Stimulated activated CD4-positive, alpha-beta T cell treated with anti-CD3 and anti-CD28 coated beads, Interleukin-12 subunit alpha, Interleukin-12 subunit beta, amount 100 ng/mL, for 4 hours (primary cell): ENCODE measurements around the gene FOXK1.

Experiments used
- DNase-seq: peaks from one replicate; pipeline ENCODE4 v3.0.0-alpha.2; 2020

Gene FOXK1

GRCh38 chr7:4745971-4746919 is 64.2 kb downstream of the FOXK1 start:
- no peak for DNase-seq

GRCh38 chr7:4747013-4747412 is 64.9 kb downstream of the FOXK1 start:
- DNase-seq, result no peak

GRCh38 chr7:4747746-4748145 is 65.7 kb downstream of the FOXK1 start:
- no peak for DNase-seq

- no peak for DNase-seq
These were observed 66.2 kb downstream of the FOXK1 start for GRCh38 chr7:4748231-4748681.

GRCh38 chr7:4749363-4749762 is 67.3 kb downstream of the FOXK1 start:
- DNase-seq, result no peak

- no peak for DNase-seq
These were observed 67.7 kb downstream of the FOXK1 start for GRCh38 chr7:4749798-4750197.

DNA sequence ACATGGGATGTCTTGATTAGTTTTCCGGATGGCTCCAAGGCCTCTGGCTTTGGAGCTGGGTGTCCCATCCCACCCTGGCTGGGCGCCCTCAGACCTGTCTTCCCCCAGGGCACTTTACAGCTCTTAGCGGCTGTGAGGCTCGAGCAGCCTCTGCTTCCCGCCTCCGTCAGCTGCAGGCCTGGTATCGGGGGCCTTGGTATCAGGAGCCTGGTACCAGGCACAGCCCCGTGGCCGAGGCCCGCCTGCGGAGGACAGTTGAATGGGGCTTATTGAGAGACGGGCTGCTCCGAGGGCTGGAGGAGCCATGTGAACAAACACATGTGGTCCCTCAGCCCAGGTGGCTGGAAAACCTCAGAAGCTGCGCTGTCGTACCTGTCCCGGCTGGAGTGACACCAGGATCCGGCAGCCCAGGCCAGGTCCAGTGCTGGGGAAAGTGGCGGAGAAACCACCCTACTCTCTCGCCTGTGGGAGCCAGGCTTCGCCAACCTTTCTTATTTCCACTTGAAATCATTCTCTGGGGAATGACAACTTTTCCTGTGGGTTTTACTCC is 69.4 kb downstream of the FOXK1 start:
- no peak for DNase-seq

GRCh38 chr7:4753598-4754432 is 71.7 kb downstream of the FOXK1 start:
- peak; percentile 86 for DNase-seq

GRCh38 chr7:4754433-4755010 is 72.4 kb downstream of the FOXK1 start:
- DNase-seq, result no peak

GRCh38 chr7:4755045-4755444 is 73.0 kb downstream of the FOXK1 start:
- DNase-seq, result no peak

GRCh38 chr7:4758111-4758510 is 76.0 kb downstream of the FOXK1 start:
- DNase-seq, result no peak

GRCh38 chr7:4758791-4759190 is 76.7 kb downstream of the FOXK1 start:
- DNase-seq, result no peak

- DNase-seq, result no peak
These were observed 77.1 kb downstream of the FOXK1 start for GRCh38 chr7:4759211-4759610.

DNA sequence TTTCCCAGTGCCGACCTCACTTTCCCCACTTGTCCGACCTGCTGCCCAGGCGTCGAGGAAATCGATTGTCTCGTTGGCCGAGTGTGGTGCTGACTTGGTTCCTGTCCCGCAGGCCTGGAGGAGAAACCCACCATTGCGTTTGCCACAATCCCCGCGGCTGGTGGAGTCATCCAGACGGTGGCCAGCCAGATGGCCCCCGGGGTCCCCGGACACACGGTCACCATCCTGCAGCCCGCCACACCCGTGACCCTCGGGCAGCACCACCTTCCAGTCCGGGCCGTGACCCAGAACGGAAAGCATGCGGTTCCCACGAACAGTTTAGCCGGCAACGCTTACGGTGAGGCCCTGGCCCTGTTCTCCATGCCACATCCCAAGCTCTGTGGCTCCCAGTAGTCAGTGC is 78.9 kb downstream of the FOXK1 start:
- DNase-seq, result no peak

DNA sequence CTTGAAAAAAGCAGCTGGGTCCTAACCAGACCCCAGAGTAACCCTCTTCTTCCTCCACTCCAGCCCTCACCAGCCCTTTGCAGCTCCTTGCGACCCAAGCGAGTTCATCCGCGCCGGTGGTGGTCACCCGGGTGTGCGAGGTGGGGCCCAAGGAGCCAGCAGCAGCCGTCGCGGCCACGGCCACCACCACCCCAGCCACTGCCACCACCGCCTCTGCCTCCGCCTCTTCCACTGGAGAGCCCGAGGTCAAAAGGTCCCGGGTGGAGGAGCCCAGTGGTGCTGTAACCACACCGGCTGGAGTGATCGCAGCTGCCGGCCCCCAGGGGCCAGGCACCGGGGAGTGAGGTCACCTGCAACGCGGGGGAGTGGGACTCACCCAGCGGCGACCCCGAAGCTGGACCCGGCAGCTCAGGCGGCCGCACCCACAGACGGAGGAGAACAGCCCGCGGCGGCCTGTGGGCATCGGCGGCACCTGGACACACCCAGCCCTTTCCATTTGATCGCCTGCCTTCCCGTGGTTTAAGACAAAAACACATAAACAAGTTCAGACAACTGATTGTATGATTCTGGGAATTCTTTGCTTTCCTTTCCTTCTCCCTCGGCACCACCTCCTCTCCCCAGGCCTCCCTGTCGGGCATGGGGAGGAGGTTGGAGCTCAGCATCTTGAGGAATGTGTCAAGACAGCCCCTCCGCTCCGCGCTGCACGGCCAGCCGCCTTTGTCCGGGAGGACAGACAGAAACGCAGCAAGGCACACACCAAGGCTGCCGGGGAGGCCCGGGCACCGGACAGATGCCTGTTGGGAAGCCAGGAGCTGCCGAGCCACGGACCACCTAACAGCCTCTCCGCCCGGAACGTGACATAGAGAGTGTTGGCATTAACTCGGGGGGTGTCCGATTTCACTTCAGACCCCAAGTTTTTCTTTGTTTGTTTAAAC is 80.3 kb downstream of the FOXK1 start:
- no peak for DNase-seq

- no peak for DNase-seq
These were observed 81.1 kb downstream of the FOXK1 start for GRCh38 chr7:4763091-4763793.

DNA sequence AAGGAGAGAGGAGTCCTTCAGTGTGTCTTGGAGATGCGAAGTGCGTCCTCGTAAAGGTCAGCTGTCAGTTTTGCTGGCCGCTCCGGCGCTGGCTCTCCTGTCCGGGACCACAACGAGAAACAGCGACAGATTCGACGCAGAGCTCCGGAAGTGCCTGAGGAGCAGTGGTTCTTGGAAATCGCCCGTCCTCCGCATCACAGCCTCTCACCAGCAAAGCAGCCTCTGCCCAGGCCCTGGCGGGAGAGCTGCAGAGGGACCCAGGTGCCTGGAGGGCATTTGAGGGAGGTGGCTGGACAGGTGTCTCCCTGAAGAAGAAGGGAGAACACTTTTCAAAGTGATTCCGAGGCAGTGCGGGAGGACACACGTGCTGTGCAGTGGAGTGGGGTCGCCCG is 81.7 kb downstream of the FOXK1 start:
- no peak for DNase-seq

DNA sequence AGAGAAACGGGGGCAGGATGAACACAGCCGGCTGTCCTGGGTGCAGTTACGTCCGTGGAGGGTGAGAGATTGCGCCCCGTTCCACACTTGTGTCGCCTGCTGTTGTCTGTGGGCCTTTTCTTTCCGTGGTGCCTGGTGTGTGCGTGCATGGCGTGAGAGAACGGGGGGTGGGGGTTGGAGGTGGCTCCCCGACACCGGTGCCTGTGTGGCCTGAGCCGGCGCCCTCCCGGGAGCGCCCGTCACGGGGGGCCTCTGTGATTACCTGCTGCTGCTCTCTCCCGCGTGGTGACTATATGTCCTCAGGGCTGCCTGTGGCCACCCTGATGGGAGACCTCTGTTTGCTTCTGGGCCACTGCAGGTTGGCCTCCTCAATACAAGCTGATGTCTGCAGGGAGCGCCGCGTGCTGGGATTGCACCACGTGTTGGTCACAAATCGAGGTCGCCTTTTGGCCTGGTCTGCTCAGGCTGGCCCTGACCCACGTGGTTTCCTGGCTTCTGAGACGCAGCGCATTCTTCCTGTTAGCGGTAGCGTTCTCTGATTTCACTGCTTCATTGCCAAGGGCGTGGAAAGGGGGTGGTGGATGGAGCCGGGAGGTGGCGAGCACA is 82.4 kb downstream of the FOXK1 start:
- no peak for DNase-seq

DNA sequence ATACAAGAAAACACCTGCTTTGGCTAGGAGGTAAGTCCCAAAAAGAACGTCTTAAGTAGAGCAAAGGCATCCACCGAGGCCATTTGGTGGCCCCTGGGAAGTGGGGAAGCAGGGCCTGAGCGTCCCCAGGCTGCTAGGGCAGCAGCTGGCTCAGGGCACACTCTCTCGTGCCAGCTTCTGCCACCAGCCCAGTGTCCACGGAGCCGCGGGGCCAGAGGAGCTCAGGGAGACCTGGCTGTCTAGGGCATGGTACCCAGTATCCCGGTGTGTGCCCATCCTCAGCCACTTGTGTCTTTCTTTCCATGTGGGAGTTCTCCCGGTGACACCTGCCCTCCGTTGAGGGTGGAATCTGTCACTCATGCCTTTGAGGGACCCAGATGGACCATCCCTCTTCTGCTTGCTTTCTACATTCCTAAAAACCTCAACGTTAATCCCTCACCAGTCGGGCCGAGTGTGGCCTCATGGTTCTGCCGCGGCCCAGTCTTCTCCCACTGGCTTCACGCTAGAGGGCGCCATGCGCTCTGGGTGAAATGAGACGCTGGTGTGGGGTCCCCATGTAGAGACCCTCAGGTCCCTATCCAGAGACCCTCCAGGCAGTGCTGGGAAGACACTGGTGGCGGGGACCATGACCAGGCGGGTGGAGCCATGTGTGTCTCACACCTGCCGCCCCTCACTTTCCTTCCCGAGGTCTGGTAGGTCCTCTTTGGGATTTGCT is 83.8 kb downstream of the FOXK1 start:
- no peak for DNase-seq
